Measurements from ENCODE around the gene NAV1.
A peak's percentile ranks its signal among the peaks of the same experiment; 100 is the strongest.

NAV1 gene

DNA sequence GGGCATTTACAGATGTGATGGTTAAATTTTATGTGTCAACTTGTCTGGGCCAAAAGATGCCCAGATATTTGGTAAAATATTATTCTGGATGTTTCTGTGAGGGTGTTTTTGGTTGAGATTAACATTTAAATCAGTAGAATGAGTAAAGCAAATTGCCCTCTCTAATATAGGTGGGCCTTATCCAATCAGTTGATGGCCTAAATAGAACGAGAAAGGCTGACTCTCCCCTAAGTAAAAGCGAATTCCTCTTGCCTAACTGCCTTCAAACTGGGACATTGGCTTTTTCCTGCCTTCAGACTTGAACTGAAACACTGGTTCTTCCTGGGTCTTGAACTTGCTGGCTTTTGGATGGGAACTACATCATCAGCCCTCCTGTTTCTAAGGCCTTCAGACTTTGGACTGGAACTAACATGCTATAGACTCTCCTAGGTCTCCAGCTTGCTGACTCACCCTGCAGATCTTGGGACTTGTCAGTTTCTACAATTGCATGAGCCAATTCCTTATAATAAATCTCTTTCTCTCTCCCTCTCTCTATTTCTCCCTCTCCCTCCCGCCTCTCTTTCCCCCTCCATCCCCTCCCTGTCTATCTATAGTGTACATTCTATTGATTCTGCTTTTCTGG lies 10.2 kb upstream of the NAV1 start:
- no peak overlapping the region for H3K27ac Mint-ChIP-seq
- no peak for ATAC-seq
- no peak overlapping the region for H3K4me3 Mint-ChIP-seq
- H3K27me3 Mint-ChIP-seq = no peaks in the 10 kb centered on the region
- H3K4me1 Mint-ChIP-seq = peaks cover 12% of the 10 kb centered on the region
- H3K36me3 Mint-ChIP-seq = peaks cover 70% of the 10 kb centered on the region
- no peaks in the 10 kb centered on the region for H3K9me3 Mint-ChIP-seq

DNA sequence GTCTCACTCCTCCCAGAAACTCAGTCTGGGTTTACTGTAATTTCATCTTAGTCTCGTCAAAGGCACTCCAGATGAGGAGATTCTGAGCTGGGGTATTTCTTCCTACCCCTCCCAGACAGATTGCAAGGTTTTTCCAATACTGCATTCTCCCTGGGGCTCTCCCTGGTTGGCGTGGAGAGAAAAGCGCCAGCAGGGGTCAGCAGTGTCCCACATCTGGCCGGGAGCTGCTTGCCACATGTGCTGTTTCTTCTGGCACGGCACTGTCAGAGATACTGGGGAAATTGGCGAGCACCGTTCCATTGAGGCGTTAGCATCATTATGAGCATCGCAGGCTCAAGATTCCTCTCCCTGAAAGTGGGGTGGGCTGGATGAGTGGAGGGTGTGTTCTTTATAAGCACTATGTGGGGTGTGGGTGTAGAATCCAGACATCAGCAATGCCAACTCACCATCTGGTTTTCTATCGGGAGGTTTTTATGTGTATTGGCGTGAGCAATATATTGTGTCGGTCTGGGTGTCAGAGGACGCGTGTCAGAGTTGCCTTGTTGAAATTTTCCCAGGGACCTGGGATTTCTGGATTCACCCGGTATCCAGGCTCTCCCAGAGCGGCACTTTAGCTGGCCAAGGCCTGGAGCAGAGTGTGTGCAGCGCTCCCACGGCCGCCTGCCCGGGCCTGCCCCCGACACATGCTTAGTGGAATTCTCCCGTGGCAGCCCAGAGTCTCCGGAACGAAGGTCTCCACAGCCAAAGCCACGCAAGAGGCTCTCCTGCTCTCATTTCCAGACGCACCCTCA lies 8.0 kb upstream of the NAV1 start:
- H3K4me1 Mint-ChIP-seq = peaks cover 5% of the 10 kb centered on the region
- peak; percentile 47 for ATAC-seq
- H3K36me3 Mint-ChIP-seq = peaks cover 51% of the 10 kb centered on the region
- H3K4me3 Mint-ChIP-seq = no peak overlapping the region
- H3K27ac Mint-ChIP-seq = no peak overlapping the region
- no peaks in the 10 kb centered on the region for H3K27me3 Mint-ChIP-seq
- H3K9me3 Mint-ChIP-seq = no peaks in the 10 kb centered on the region

DNA sequence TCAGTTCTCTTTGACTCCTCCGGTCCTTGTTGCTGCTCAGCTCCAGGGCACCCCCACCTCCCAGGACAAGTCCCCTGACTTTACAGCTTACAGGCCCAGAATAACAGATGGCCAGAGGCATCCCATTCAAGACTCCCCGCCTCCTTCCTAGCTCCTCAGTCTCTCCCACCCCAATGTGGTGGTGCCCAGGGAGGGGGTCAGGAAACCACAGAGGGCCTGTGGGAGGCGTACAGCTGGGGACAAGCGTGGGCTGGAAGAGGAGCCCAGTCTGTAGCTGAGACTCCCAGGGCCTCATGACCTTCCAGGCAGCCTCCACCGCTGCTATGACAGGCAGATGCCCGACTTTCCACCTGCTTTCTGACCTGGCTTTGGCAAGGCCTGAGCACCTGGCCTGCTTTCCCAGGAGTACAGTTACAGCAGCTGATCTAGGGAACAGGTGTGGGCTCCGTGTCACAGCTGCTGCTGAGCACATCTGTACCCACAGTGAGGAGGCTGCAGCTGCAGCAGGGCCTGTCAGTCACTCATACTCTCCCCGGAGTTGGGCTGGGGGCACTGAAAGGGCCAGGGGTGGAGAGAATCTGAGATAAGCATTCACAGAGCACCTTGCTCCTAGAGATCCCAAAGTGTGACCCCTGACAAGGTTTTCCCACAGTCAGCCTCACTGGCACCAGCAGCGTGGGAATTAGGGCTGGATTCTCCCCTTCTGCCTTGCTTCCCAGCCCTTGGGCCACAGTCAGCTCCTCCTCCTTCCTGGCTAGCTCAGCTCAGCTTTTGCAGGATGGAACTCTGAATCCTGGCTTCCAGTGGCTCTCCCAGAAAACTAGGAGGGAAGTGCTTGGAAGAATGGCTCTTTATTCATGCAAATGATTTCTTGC lies 7.1 kb upstream of the NAV1 start:
- no peak overlapping the region for H3K27ac Mint-ChIP-seq
- H3K4me3 Mint-ChIP-seq = no peak overlapping the region
- peaks cover 8% of the 10 kb centered on the region for H3K27me3 Mint-ChIP-seq
- peaks cover 44% of the 10 kb centered on the region for H3K36me3 Mint-ChIP-seq
- ATAC-seq = no peak
- H3K4me1 Mint-ChIP-seq = peaks cover 5% of the 10 kb centered on the region
- H3K9me3 Mint-ChIP-seq = no peaks in the 10 kb centered on the region

DNA sequence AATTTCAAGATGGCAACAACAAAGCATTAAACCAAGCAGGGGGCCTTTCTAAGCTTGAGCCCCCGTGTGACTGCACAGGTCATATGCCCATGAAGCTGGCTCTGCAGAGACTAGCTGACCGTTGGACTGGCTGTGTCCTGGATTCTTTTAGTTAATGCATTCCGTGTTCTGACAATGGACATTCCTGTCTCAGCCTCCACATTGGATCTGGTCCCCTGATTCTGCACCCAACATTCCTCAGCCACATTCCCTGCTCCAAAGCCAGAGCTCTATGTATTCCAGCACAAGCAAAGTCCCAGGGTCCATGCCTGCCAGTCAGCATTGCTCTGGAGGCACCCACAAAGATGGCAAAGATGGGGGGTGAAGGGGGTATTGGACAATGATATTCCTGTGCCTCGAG lies 5.1 kb upstream of the NAV1 start:
- Mint-ChIP-seq H3K4me1 (peaks cover 16% of the 10 kb centered on the region), H3K9me3 (no peaks in the 10 kb centered on the region), H3K36me3 (peaks cover 31% of the 10 kb centered on the region), H3K27ac (no peak overlapping the region), H3K4me3 (no peak overlapping the region), H3K27me3 (peaks cover 28% of the 10 kb centered on the region)
- ATAC-seq = no peak

DNA sequence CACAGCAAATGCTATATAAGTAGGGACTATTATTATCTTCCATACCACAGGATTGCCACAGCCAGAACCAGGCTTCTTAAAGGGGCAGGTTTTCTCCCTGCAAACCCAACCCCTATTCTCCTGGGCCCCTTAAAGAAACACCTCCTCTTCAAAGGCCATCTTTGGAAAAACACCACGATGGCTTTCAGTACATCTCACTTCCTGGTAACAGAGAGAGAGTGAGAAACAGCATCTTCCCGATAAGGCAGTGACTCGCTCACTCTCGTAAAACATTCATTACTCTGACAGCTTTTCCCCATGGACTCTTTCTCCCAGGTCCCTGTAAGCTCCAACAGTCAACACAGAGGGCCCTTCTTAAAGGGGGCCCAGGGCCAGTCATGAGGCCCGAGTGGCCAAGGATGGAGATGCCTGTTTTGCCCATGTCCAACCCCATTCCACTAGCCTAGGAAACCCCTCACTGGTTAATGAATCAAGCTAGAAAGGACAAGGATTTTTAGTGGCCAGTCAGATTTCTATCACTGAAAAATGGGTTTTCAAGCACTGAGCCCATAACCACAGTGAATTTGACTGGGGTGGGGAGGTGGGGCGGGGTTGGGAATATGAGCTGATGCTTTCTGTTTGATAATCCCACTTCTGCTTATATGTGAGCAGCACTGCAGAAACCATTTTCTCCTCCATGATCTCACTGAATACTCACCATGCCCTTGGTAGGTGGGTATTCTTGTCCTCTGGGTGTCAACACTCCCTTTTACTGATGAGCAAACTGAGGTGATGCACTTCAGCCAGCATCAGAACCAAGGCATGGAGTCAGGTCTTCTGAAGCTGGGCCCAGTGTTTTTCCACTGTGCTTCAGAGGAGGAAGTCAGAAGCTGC lies 3.6 kb upstream of the NAV1 start:
- ATAC-seq = no peak
- Mint-ChIP-seq H3K4me1 (peaks cover 27% of the 10 kb centered on the region), H3K4me3 (no peak overlapping the region), H3K9me3 (no peaks in the 10 kb centered on the region), H3K27me3 (peaks cover 40% of the 10 kb centered on the region), H3K36me3 (peaks cover 20% of the 10 kb centered on the region), H3K27ac (no peak overlapping the region)

DNA sequence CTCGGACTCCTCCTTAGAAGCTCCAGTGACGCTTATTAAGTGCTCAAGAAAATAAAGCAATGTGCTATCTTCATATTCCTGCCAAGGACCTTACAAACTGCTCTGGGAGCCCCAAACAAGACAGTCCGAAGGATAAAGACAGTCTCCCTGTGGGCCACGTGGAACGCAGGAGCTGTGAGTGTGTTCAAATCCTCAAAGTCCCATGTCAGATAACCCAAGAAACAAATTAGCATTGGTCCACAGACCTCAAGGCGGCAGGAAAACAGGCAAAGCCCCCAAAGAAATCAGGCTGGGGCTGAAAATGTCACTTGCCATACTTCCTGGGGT lies 3.0 kb upstream of the NAV1 start:
- H3K27me3 Mint-ChIP-seq = peaks cover 46% of the 10 kb centered on the region
- peaks cover 28% of the 10 kb centered on the region for H3K4me1 Mint-ChIP-seq
- no peak for ATAC-seq
- H3K4me3 Mint-ChIP-seq = no peak overlapping the region
- peaks cover 14% of the 10 kb centered on the region for H3K36me3 Mint-ChIP-seq
- H3K9me3 Mint-ChIP-seq = no peaks in the 10 kb centered on the region
- no peak overlapping the region for H3K27ac Mint-ChIP-seq

DNA sequence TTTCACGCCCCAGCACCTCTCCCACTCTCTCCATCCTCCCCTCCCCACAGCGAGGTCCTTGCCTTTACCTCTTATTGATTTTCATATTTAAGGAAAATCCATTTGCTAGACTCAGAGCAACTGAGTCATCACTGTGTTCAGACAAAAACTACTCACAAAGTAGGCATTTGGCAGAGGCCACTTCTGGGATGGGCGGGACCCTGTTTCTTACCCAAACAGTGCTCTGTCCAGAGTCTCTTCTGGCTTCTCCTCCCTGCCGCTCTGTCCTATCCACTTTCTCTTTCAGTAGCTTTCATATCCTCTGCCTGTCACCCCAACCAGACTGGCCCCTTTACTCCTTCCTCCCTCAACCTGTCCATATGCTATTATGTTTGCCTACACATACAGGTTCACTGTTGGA lies 2.4 kb upstream of the NAV1 start:
- Mint-ChIP-seq H3K27ac (no peak overlapping the region), H3K9me3 (no peaks in the 10 kb centered on the region), H3K4me1 (peaks cover 33% of the 10 kb centered on the region), H3K36me3 (peaks cover 13% of the 10 kb centered on the region), H3K4me3 (no peak overlapping the region), H3K27me3 (peaks cover 52% of the 10 kb centered on the region)
- no peak for ATAC-seq

DNA sequence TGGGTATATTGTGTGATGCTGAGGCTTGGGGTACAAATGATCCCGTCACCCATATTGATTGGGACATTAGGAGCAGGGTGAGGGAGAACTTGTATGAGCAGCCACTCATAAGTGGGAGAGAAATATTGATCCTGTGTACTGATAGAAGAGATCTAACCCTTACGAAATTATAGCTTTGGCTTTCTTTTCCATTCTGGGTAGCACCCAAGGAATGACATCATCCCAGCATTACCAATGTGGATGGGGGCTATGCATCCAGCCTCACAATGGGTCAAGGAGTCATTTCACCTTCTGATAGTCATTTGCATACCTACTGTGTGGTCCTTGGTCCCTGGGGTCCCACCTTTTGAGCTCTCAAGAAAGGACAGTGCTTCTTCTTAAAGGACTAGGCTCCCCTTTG lies 1.9 kb upstream of the NAV1 start:
- ATAC-seq = no peak
- no peak overlapping the region for H3K27ac Mint-ChIP-seq
- H3K27me3 Mint-ChIP-seq = peaks cover 52% of the 10 kb centered on the region
- peaks cover 12% of the 10 kb centered on the region for H3K36me3 Mint-ChIP-seq
- peaks cover 37% of the 10 kb centered on the region for H3K4me1 Mint-ChIP-seq
- H3K9me3 Mint-ChIP-seq = no peaks in the 10 kb centered on the region
- H3K4me3 Mint-ChIP-seq = no peak overlapping the region

DNA sequence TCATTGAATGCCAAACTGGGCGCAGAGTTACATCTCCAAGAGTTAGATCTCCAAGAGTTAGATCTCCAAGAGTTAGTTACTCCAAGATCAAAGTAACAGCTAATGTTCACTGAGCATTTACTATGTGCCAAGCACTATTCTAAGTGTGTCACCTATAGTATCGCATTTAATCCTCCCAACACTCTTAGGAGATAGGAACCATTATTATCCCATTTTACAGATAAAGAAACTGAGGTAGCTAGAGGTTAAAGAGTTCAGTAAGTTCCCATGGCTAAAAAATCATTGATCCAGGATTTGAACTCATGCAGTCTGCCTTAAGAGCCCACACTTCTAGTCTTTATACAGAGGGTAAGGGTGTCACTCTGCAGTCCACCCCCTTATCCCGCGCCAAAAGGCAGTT lies 1.5 kb upstream of the NAV1 start:
- no peak overlapping the region for H3K27ac Mint-ChIP-seq
- H3K36me3 Mint-ChIP-seq = peaks cover 10% of the 10 kb centered on the region
- no peak overlapping the region for H3K4me3 Mint-ChIP-seq
- H3K9me3 Mint-ChIP-seq = no peaks in the 10 kb centered on the region
- H3K27me3 Mint-ChIP-seq = peaks cover 52% of the 10 kb centered on the region
- ATAC-seq = no peak
- H3K4me1 Mint-ChIP-seq = peaks cover 42% of the 10 kb centered on the region

DNA sequence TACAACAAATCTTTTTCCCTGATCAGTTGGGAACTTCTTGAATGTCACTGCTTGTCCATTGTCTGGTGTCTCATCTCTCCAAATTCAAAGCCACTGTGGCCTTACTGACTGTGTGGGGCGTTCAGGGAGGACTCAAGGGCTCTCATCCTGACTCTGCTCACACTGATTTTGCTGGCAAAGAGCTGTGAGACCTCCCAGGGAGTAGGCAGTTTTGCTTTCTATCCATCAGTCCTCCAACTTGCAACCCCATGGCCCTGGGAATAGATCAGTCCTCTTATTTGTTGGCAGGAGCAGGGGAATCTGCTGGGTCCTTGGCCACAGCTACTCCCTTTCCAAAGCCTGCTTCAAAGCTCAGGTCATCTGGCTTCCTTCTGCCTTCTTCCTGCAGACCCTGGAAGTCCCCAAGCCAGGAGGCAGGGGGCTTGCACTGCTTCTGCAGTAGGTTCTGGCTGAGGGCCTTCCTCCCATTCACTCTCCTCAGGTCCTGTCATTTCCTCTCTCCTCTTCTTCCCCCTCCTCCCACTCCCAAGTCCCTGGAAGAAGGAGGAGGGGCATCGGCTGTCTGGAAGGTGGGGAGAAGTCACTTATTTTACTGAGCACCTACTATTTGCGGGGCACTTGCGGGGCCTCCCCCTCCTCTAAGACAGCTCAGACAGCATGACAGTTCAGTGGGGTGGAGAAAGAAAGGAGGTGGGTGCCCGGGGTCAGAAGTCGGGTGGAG lies 876 bp upstream of the NAV1 start:
- peak overlapping the region; percentile 73 for H3K4me3 Mint-ChIP-seq
- peaks cover 43% of the 10 kb centered on the region for H3K4me1 Mint-ChIP-seq
- H3K9me3 Mint-ChIP-seq = no peaks in the 10 kb centered on the region
- H3K36me3 Mint-ChIP-seq = peaks cover 10% of the 10 kb centered on the region
- H3K27me3 Mint-ChIP-seq = peaks cover 52% of the 10 kb centered on the region
- no peak overlapping the region for H3K27ac Mint-ChIP-seq
- no peak for ATAC-seq

DNA sequence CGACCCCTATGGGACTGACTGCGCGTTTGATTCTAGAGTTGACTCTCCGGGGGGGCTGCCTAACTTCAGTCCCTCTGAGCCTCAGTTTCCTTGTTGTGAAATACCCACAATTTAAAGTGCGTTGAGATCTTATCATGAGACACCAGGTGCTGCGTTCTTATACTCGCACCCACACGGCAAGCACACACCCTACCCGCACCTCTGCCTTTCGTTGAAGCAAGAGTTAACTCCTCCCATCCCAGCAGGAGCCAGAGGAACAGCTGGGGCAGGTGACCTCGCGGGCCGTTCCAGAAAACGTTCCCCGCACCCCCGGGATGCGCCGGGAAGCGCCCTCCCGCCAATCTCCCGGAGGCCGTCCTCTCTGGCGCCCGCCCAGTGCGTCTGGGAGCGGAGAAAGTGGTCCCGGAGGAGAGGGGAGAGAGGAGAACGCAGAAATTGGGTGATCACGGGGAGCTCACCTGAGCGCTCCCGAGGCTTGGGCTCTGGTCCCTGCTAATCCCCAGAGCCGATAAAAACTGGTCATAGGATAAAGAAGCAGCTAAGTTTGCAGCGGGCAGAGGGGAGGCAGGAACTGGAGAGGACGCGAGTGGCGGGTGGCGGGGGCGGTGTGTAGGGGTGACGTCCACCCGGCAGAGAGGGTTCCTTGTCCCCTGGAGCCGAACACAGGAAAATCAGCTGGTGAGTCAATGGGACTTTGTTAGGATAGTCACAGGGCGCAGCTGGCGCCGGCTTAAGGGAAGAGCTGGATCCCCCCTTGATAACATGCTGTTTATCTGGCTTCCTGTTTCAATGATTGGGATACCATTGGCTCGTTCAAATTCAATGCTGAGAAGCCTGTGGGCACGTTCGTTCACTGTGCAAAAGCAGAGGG lies 869 bp downstream of the NAV1 start:
- Mint-ChIP-seq H3K27me3 (peaks cover 52% of the 10 kb centered on the region), H3K27ac (no peak overlapping the region), H3K9me3 (no peaks in the 10 kb centered on the region), H3K4me1 (peaks cover 43% of the 10 kb centered on the region), H3K4me3 (peak overlapping the region; percentile 61), H3K36me3 (peaks cover 9% of the 10 kb centered on the region)
- ATAC-seq = no peak

DNA sequence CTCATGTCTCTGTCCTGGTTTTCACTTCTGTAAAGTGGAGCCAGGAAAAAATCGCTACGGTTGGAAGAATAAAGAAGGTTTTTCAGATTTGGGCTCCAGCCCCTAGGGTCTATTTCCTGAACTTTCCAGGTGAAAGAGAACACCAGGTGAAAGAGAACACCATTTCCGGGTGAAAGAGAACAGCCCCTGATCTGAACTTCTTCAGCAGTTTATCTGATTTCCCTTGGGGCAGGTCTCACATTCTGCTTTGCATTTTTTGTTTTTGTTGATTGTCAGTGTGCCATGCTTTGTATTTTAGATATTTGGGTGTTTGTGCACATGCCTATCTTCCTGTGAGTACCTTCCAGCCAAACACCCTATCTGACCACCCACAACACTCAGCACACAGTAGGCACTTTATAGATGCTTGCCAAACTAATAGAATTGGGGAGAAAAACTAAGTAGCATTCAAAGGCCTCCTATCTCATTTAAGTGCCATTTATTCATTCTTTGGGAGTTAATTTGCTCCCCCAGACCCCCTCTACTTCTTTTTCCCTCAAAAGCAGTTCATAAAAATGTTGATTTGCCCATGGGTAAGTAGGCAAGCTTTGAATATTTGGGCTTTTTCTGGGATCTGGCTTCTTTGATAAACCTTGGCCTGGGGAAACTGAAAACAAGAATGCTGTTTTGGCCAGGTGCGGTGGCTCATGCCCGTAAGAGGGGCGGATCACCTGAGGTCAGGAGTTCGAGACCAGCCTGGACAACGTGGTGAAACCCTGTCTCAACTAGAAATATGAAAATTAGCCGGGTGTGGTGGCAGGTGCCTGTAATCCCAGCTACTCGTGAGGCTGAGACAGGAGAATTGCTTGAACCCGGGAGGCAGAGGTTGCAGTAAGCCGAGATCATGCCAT lies 2.2 kb downstream of the NAV1 start:
- H3K27me3 Mint-ChIP-seq = peaks cover 51% of the 10 kb centered on the region
- ATAC-seq = no peak
- no peak overlapping the region for H3K4me3 Mint-ChIP-seq

More for the DNA sequence above, 2.2 kb downstream of the NAV1 start:
- Mint-ChIP-seq H3K36me3 (peaks cover 9% of the 10 kb centered on the region), H3K27ac (no peak overlapping the region), H3K9me3 (no peaks in the 10 kb centered on the region), H3K4me1 (peaks cover 43% of the 10 kb centered on the region)

All from stimulated activated memory B cell treated with anti-CD40 and anti-IgM and Interleukin-4, amounts not matched to agents 10 μg/mL and 1 μg/mL and 100 μg/mL, for 72 hours (primary cell).